ENCODE data around the gene ANKIB1.
A peak's percentile ranks its signal among the peaks of the same experiment; 100 is the strongest.
"Not testable (repeated sequence)": the region's sequence is repeated elsewhere in the genome, so short reads cannot be mapped to it uniquely, and the experiment has no call there.

Gene ANKIB1, protein sequence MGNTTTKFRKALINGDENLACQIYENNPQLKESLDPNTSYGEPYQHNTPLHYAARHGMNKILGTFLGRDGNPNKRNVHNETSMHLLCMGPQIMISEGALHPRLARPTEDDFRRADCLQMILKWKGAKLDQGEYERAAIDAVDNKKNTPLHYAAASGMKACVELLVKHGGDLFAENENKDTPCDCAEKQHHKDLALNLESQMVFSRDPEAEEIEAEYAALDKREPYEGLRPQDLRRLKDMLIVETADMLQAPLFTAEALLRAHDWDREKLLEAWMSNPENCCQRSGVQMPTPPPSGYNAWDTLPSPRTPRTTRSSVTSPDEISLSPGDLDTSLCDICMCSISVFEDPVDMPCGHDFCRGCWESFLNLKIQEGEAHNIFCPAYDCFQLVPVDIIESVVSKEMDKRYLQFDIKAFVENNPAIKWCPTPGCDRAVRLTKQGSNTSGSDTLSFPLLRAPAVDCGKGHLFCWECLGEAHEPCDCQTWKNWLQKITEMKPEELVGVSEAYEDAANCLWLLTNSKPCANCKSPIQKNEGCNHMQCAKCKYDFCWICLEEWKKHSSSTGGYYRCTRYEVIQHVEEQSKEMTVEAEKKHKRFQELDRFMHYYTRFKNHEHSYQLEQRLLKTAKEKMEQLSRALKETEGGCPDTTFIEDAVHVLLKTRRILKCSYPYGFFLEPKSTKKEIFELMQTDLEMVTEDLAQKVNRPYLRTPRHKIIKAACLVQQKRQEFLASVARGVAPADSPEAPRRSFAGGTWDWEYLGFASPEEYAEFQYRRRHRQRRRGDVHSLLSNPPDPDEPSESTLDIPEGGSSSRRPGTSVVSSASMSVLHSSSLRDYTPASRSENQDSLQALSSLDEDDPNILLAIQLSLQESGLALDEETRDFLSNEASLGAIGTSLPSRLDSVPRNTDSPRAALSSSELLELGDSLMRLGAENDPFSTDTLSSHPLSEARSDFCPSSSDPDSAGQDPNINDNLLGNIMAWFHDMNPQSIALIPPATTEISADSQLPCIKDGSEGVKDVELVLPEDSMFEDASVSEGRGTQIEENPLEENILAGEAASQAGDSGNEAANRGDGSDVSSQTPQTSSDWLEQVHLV
- 55.1 to 90.3 (median 64.5) reads per million in 18 experiments for total RNA-seq

DNA sequence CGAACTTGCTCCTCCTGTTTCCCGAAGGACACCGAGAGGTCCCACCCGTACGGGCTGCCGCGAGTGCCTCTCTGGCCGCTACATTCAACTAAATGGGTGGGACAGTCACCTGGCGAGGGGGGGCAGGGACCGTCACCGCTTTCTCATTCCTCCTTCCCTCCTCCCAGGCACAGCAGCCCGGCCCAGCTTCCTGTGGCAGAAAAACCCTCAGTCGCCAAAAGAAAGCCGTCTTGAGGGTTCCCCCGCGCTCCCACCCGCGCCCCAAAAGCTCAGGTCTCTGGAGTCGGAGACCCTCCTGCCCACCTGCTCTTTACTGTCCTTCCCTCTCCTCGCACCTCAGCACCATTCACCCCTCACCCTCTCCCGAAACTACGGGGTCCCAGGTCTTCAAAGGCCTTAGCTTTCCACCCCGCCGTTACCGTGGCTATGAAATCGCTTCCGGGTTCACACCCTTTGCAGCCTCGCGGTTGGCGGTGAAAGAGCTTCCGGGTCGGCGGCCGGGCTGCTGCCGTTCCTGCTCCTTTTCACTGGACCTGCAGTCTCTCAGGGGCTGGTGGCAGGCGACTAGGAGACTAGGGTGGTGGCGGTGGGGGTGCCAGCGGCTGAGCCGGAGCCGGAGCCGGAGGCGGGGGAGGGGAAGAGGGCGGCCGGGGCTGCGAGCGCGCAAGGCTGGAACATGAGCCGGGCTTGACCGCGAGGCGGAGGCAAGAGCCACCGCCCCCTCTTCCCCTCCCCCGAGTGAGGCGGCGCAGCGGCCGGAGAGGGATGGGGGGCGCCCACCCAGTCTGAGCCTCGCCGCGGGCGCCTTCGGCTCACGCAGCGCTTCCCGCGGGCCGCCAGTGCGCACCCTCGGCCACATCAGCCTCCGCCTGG is at the start of gene ANKIB1, which contains the start of gene KRIT1:
Gene ANKIB1, plus strand, starts transcription at position 488 of the 873 bp plus-strand sequence. CDS start 49,005 bp downstream, outside the sequence.
Gene KRIT1, minus strand, starts transcription at position 428 of the 873 bp plus-strand sequence. CDS start 3,779 bp downstream, outside the sequence.
- peak; percentile 76 to 83 for DNase-seq

DNA sequence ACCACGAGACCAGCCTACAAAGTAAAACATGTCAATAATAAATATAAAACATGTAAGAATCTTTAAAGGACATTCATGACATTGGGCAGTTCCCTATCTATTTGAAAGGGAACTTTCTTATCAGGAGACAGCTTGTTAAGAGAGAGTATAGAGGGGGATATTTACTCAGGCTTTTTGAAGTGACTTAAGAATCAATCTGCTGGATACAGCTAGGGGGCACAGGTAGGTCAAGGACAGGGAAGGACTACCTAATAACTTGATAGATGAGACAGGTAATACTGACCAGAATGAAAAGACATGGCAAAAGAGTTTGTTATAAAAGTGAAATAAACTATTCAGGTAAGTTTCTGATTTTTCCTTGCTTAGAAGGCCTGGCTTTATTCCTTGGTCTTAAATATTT is 45.0 kb upstream of the ANKIB1 start:
- no peak for DNase-seq

DNA sequence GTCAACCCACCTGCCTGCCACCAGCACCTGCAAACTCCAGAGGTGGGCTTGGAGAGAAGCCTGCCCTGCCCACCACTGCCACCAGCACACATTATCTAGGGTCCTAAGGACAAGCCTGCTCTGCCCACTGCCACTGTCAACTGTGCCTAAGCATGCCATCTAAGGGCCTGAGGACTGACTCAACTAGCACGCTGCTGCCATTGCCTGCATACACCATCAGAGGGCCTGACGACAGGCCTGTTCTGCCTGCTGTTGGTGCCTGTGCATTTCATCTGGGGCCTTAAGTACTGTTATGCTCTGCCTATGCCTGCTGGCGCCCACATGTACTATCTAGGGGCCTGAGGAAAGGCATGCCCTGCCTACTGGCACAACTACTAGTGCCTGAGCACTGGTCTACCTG is 39.8 kb upstream of the ANKIB1 start:
- DNase-seq = no peak

DNA sequence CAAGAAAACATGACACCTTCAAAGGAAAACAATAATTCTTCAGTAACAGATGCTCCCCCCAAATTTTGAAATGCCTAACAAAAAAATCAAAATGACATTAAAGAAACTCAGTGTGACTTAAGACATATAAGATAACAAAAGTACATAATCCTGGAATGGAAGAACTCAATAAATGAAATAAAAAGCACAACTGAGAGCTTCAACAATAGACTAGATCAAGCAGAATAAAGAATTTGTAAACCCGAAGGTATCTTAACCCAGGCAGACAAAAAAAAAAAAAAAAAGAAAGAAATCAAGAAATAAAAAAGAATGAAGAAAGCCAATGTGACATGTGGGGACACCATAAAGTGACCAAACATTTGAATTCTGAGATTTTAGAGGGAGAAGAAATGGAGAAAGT is 39.1 kb upstream of the ANKIB1 start:
- DNase-seq = no peak

DNA sequence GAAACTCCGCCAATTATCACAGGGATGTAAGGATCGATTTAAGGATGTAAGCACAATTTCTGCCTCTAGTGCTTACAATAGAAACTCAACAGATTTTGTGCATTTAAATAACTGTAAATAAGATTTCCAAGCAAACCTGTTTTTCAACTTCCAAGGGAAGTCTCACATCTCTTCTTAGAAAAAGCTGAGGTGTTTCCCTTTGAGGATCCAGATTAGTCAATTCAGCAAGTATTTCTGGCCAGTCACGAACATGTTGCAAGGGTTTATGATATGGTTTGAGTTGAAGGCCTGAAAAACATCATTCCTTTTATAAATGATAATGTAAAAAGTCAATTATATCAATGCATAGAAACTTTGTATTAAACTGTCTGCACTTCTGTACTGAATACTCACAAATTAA is 24.0 kb upstream of the ANKIB1 start:
- DNase-seq = no peak

DNA sequence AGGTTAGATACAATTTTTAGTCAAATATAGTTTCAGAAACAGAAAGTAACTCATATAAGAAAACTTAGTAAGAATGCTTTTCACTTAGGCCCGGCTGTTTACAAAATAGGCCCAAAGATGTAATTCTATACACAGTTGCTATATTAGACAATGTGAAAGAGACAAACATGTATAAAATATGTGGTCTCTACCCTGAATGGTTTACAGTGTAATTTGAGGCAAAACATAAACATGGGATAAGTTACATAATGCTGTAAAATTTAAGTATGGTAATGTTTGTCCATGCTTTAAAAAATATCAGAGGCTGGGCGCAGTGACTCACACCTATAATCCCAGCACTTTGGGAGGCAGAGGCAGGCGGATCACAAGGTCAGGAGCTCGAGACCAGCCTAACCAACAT is 18.8 kb upstream of the ANKIB1 start:
- DNase-seq = no peak

DNA sequence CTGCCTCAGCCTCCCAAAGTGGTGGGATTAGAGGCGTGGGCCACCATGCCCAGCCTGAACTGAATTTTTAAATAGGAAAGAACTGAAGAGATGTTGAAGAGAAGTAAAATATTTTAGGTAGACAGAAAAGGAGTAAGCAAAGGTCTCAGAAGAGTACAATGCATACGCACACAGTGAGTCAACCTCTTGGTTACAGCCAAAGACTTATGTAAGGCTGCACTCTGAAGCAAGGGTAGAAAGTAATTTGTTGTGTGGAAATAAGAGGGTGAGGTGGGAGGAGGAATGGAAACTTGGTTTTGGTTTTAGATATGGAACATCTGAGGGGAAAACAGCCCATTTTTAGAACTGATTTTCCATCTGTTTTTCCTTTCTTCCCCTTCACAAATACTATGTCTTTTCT is 17.7 kb upstream of the ANKIB1 start:
- no peak for DNase-seq

DNA sequence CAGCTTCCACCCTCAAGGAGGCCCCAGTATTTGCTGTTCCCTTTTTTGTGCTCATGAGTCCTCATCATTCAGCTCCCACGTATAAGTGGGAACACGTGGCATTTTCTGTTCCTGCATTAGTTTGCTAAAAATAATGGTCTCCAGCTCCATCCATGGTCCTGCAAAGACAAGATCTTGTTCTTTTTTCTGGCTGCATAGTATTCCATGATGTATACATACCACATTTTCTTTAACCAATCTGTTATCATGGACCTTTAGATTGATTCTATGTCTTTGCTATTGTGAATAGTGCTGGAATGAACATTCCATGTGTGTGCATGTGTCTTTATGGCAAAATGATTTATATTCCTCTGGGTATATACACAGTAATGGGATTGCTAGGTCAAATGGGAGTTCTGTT is 17.0 kb upstream of the ANKIB1 start:
- no peak for DNase-seq

DNA sequence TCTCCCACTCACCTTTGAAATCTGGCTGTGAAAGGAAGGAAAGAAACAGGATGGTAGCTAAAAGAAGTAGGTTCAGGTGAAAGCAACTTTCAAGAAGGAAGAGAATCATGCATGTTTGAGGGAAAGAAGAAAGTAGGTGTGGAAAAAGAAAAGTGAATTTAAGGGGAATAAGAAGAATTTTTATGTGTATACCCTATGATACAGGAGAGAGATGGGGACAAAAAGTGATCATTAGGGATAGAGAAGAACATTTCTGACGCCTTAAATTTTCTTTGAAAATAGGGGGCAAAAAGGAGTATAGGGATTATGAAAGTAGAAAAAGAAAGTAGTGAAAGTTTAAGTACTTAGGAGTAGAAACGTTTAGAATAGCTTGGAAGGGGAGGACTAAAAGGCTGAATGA is 15.2 kb upstream of the ANKIB1 start:
- no peak for DNase-seq

DNA sequence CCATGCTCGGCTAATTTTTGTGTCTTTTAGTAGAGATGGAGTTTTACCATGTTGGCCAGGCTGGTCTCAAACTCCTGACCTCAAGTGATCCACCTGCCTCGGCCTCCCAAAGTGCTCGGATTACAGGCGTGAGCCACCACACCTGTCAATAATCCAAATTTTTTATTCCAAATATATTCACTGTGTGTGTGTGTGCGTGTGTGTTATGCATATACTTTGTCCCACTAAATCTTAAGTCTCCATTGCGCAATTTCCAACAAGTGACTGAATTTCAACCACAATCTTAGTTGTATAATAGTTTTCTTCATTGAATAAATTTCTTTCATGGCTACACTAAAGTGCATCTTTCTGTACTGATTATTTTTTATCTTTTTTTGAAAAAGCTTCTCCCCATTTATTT is 2.8 kb upstream of the ANKIB1 start:
- DNase-seq = no peak

DNA sequence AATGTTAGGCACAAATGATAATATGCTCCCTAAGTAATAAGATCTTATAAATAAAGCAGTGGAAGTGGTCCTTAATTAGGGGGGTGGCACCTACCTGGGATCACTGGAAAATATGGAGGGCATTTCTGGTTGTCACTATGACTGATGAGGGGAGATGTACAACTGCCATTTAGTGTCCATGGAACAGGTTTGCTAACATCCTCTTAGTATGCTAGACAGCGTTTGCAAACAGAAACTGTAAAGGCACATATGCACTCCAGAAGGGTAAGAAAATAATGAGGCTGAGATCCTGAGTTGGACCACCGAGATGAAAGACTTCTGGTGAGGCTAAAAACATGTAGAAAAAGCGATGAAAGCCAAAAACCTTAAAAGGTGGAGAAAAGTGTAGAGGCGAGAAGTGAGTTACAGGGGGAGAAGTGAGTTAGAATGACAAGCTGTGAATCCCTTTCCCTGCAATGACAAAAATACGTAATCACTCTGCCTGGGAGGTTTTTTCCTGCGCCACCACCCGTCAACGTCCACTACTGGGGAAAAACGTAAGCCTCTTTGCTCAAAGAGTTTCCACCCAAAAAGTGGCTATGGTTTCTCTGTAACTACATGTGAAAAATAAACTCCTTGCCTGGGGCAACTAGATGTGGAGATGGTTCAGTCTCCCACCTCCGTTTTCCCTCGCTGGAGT is 827 bp upstream of the ANKIB1 start:
- DNase-seq = peak; percentile 14 to 30

DNA sequence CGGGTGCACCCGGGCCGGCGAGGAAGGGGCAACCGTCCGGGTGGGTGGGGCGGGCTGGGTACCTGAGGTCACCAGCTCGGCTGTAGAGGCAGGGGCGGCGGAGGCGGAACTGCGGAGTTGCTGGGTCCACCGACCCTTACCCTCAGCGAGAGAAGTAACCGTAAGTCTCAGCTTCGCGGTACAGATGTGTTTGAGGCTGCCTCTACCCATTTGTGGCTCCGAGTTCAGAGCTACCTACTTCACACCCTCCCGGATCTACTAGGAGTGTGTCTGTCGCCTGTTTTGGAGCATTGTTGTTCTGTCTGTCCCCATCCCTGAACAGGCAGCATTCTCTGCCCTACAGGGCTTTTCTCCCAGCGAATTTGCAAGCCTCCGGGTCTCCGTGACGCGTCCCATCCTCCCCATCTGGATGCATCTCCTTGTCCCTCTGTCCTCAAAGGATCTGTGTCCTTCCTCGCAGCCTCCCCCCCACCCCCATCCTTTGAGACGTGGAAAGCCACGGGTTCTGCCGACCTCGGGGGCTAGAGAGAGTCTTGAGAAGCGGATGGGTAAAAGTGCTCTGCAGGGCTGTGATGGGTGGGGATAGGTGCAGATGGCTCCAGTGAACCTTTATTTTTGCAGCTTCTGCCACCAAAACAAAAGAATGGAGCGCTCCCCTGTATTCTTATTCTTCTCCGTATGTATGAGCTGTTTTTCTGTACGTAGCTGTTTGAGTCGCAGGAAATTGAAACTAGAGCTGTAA is 757 bp downstream of the ANKIB1 start:
- no peak for DNase-seq

DNA sequence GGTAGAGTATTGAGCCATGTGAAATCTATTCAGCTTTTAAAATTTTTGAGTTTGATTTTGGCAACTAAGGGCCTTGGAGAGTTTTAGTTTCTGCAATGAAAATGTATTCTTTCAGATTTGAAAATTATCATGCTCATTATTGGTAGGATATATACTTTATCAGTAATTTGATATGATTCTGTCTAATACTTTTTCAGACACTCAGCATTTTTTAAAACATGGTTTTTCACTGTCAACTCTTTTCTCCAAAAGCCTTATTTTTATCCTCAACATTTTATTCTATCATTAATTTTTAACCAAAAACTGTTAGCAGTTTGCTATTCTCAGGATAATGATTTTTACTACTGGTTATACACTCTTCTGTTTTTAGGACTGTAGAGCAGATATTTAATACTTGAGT is 4.8 kb downstream of the ANKIB1 start:
- no peak for DNase-seq

DNA sequence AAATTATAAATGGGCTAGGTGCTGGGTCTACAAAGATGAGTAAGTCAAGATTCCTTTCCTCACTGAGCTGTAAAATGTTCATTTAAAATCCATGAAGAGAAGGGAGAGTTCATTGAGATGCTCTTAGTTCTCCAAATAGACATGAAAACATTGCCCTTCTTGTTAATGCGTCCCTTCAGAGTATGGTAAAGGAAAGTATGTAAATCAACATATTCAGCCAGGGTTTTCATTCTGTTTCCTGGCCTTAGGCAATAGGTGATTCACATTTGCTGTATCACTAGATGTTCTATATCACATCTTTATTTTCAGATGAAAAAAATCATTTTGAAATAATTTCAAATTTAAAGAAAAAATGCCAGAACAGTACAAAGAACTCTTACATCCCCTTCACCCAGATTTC is 5.4 kb downstream of the ANKIB1 start:
- DNase-seq = no peak

DNA sequence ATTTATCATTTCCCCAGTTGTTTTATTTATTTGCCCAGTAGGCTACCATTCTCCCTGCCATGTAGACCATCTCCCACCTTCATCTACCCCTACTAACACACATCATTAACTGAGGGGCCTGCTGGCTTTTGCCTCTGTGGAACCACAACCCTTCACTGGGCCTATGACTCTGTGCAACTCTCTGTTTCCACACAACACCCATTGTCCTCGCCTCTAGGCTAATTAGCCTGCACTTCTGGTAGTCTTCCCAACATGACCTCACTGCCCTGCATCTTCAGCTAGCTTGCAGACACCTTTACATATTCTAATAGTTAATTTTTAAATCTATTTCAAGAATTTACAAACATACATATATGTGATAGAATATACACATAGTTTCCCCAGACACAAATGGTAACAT is 7.5 kb downstream of the ANKIB1 start:
- no peak for DNase-seq

DNA sequence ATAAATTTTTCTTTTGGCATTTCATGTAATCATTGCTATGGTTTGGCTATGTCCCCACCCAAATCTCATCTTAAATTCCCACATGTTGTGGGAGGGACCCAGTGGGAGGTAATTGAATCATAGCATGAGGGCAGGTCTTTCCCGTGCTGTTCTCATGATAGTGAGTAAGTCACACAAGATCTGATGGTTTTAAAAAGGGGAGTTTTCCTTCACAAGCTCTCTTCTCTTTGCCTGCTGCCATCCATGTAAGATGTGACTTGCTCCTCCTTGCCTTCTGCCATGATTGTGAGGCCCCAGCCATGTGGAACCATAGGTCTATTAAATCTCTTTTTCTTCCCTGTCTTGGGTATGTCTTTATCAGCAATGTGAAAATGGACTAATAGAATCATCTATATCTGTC is 9.0 kb downstream of the ANKIB1 start:
- DNase-seq = not testable (repeated sequence)

DNA sequence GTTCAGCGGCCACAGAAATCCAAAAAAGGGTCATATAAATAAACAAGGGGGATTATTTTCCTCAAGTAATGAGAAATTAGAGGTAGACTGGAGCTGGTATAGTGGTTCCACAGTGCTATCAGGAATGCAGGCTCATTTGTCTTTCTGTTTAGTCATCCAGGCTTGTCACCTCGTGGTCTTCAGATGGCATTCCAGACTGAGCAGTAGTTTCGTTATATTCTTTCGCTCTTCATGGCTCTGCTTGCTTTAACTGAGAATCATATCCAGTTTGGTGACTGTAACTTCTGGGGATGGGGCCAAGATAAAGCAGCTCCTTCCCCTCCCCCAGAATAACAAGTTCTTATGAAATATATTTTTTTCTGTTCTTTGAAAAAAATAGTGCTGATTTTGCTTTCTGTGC is 9.5 kb downstream of the ANKIB1 start:
- no peak for DNase-seq

DNA sequence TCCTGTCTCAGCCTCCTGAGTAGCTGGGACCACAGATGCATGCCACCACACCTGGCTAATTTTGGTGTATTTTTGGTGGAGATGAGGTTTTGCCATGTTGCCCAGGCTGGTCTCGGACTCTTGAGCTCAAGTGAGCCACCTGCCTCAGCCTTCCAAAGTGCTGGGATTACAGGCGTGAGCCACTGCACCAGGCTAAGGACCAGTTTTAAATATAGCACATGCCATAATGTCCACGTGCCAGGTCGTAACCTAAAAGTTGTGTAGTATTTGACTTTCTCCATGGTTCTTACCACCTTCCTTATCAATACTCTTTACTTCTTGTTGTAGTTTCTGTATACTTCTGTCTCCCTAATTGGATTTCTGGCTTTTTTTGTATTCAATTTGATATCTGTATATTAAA is 13.3 kb downstream of the ANKIB1 start:
- DNase-seq = no peak

DNA sequence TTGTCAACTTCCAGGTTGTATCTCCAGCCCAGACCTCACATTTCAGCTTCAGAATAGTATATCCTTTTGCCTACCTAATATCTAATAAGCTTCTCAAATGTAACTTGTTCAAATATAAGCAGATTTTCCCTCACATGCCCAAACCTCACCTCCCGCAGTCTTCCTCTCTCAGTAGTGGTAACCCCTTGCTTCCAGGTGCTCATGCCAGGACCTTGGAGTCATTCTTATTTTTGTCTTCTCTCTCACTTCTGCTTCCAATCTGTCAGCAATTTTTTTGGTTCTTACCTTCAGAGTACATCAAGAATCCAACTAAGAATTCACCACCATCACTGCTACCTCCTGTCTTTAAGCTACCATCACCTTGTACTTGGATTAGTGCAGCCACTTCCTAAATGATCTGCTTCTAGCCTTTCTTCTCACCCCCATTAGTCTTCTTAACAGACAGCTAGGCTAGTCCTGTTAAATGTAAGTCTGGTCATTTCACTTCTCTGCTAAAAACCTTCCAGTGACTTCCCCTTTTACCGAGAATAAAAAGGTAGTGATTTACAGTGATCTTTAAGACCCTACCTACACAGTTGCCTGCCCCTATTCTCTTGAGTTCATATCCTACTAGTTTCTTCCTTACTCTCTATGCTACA is 14.0 kb downstream of the ANKIB1 start:
- no peak for DNase-seq

DNA sequence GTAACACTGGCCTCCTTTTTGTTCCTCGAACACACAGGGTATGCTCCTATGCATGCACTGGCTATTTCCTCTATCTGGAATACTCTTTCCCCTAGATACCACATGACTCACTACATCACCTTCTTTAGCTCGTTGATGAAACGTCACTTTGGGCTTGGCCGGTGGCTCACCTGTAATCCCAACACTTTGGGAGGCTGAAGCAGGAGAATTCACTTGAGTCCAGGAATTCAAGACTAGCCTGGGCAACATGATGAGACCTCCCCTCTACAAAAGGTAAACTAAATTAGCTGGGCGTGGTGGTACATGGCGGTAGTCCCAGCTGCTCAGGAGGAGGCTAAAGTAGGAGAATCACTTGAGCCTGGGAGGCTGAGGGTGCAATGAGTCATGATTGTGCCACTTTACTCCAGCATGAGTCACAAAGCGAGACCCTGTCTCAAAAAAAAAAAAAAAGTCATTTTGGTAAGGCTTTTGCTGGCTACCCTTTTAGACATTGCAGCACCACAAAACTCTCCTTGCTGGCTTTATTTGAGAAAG is 14.5 kb downstream of the ANKIB1 start:
- DNase-seq = no peak
